ENCODE measurements around the gene RAMACL. TPM values are rescaled to one million over a fixed set of nuclear protein-coding genes. Genes with fewer than 3 reads are reported as not detected.

The RAMACL gene
- total RNA-seq, 4 donors from 2014 or later: 1.5 to 8.1 (median 1.8) TPM; not detected in 1

DNA sequence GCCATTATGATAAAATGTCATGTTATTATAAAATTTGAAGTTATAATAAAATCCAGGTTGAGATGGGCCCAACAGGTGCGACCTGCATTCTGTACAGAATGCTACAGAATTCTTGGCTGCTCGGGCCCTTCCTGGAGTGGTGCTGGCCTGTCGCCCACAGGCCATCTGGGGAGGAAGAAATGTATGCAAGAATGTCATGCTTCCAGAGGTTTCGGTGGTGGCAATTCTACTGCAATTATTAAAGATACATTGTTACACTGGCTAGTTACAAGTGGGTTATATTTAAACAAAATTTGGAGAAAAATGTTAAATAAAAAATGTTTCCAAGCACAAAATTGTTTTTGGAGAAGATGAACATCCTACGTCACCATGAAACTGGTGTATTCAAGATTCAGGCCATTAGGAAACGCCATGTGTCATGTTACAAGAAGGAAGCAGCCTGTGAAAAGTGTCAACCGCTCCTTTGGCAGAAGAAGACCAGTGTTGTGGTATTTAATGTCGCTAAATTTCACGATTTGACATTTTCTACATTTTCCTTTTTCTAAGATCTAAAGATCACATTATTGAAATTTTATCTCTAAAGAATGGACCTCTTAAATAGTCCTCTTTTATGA lies 7.1 kb downstream of the RAMACL start:
- no peak for TF ChIP-seq POLR2A (IDR thresholded peaks at IDR 0.05)
- TF ChIP-seq, protein P1, sequence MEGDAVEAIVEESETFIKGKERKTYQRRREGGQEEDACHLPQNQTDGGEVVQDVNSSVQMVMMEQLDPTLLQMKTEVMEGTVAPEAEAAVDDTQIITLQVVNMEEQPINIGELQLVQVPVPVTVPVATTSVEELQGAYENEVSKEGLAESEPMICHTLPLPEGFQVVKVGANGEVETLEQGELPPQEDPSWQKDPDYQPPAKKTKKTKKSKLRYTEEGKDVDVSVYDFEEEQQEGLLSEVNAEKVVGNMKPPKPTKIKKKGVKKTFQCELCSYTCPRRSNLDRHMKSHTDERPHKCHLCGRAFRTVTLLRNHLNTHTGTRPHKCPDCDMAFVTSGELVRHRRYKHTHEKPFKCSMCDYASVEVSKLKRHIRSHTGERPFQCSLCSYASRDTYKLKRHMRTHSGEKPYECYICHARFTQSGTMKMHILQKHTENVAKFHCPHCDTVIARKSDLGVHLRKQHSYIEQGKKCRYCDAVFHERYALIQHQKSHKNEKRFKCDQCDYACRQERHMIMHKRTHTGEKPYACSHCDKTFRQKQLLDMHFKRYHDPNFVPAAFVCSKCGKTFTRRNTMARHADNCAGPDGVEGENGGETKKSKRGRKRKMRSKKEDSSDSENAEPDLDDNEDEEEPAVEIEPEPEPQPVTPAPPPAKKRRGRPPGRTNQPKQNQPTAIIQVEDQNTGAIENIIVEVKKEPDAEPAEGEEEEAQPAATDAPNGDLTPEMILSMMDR (IDR thresholded peaks at IDR 0.05): no peak
- H3K36me3 ChIP-seq: no peaks in the 10 kb centered on the region
- no peak overlapping the region for H3K27ac ChIP-seq
- peaks cover 0 to 5% of the 10 kb centered on the region in 2 donors for H3K9me3 ChIP-seq
- no peak overlapping the region for H3K4me3 ChIP-seq
- no peak for DNase-seq
- peaks cover 0 to 5% of the 10 kb centered on the region in 2 donors for H3K4me1 ChIP-seq
- no peaks in the 10 kb centered on the region for H3K27me3 ChIP-seq
- intact Hi-C loops (cut with DNase I; ENCODE audit: low total_unique reads): no loop called here

DNA sequence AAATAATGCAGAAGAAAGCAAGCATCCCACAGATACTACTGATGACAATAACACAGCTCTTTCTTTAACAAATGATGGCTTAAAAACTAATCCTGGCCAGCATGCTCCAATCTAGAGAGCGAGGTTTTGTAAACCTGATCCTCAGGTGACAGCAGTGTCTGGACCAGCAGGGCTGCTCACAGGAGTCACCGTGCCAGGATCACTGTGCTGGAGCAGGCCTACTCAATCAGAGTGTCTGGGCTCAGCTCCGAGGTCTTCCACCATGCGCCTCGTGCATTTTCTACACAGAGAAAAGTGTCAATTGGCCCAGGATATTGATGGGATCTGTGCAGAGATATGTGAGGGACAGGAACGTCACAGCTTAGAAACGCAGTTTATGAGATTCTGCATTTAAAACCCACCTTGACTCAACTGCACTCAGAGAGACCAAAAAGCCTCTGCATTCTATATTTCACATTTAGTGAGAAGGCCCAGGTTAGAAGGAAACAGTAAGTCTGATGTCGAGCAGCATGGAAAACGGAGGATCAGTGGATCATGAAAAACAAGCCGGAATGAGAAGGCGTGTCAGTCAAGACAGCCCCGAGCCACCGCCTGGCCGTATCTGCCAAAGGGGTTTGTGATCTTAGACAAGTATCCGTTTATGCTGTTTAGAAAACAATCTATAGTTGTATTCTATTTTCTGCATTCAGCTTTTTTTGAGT lies 7.8 kb downstream of the RAMACL start:
- Histone ChIP-seq H3K4me1 (peaks cover 0 to 7% of the 10 kb centered on the region in 2 donors), H3K27me3 (no peaks in the 10 kb centered on the region), H3K36me3 (no peaks in the 10 kb centered on the region), H3K9me3 (peaks cover 0 to 5% of the 10 kb centered on the region in 2 donors), H3K27ac (no peak overlapping the region), H3K4me3 (no peak overlapping the region)
- TF ChIP-seq, protein P1 (IDR thresholded peaks at IDR 0.05): no peak
- no peak for TF ChIP-seq POLR2A (IDR thresholded peaks at IDR 0.05)
- no peak for DNase-seq
- intact Hi-C loops (cut with DNase I; ENCODE audit: low total_unique reads): no loop called here

DNA sequence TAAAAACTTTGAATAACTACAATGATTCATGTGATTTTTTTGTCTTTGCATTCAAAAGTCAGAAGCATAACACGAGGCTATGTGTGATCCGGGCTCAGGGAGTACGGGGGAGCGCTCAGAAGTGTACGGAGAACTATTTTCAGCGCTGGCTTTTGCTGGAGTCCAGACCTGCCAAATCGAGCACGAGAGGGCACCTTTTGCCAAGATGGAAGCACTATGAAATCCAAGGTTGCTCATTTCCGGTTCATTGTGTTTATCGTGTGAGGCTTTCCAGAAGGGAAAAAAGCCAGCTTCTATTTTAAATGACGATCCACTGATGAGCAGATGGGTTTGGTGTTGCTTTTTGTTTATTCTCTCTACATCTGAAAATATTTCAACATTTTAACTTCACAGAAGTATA lies 11.3 kb downstream of the RAMACL start:
- intact Hi-C loops (cut with DNase I; ENCODE audit: low total_unique reads): no loop called here
- no peak overlapping the region for H3K4me3 ChIP-seq
- peaks cover 0 to 5% of the 10 kb centered on the region in 2 donors for H3K9me3 ChIP-seq
- peaks cover 0 to 7% of the 10 kb centered on the region in 2 donors for H3K4me1 ChIP-seq
- no peak for TF ChIP-seq POLR2A (IDR thresholded peaks at IDR 0.05)
- TF ChIP-seq, protein P1 (IDR thresholded peaks at IDR 0.05): no peak
- peak; percentile 80 to 88 for DNase-seq
- peak overlapping the region; percentile 74 to 85 for H3K27ac ChIP-seq
- H3K27me3 ChIP-seq: no peaks in the 10 kb centered on the region
- H3K36me3 ChIP-seq: no peaks in the 10 kb centered on the region

DNA sequence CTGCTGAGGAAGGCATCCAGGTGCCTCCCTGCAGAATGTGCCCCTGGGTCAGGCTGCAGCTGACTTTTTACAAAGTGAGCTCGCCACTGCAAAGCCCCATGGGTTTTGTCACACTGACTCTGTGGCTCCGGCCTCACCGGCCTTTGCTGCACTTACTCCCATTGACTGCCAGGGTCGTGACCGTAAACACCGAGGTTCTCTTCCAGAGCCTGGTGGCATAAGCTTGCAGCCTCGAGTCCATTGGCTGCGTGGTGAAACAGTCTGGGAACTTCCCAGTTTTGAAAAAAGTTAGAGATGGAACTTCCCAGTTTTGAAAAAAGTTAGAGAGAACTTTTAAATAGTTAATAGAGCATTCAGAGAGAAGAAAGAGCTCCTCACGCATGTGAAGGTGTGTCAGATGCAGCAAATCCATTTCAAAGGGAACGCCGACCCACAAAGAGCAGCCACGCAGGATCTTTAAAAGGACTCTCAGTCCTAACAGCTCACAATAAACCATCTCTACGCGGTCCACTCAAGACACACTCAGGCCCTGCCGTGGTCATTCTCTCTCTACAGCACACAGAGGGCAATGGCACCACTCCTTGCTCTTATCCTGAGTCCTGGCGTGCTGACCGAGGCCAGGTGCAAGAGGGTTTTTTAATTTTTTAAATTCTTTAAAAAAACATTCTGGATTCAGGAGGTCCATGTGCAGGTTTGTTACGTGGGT lies 12.8 kb downstream of the RAMACL start:
- Histone ChIP-seq H3K9me3 (peaks cover 0 to 5% of the 10 kb centered on the region in 2 donors), H3K4me1 (peaks cover 0 to 7% of the 10 kb centered on the region in 2 donors), H3K36me3 (no peaks in the 10 kb centered on the region), H3K27ac (peak overlapping the region in 1 of 2 donors; percentile 85), H3K4me3 (no peak overlapping the region), H3K27me3 (no peaks in the 10 kb centered on the region)
- TF ChIP-seq, protein P1 (IDR thresholded peaks at IDR 0.05): no peak
- intact Hi-C loops (cut with DNase I; ENCODE audit: low total_unique reads): no loop called here
- no peak for DNase-seq

Data from uterus (tissue), 4 donors.